ENCODE data around the gene NUP50.

DNA sequence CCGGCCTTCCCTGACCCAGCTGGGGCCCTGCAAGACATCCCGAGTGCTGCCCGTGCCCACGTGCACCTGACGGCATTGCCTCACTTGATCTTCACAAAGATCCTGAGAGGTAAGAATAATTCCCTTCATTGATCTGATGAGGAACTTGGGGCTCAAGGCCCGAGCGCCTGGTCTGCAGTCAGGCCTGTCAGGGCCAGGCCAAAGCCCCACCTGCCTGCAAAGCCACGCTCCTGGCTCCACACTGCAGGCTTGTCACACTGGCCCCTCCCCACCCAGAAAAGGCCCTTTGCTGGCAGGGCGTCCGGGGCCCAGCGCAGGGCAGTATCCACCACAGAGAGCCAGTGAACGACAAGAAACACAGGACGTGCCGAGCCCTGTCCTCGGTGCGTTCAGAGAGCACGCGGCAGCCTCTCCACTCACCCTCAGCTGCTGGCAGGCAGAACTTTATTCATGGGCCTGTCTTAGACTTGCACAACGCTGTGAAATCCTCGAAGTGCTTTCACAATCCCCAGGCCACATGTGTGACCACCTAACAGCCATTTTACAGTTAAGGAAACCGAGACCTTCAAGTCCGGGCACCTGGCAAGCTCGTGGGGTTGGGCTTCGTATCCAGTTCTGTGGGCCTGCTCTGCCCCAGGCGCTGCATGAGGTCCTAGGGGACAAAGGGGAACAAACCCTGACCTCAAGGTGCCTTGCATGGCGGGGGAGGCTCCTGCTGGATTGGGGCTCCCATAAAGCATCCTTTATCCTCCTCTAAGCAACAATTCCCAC lies 62.2 kb downstream of the NUP50 start:
- TF ChIP-seq, protein P1, sequence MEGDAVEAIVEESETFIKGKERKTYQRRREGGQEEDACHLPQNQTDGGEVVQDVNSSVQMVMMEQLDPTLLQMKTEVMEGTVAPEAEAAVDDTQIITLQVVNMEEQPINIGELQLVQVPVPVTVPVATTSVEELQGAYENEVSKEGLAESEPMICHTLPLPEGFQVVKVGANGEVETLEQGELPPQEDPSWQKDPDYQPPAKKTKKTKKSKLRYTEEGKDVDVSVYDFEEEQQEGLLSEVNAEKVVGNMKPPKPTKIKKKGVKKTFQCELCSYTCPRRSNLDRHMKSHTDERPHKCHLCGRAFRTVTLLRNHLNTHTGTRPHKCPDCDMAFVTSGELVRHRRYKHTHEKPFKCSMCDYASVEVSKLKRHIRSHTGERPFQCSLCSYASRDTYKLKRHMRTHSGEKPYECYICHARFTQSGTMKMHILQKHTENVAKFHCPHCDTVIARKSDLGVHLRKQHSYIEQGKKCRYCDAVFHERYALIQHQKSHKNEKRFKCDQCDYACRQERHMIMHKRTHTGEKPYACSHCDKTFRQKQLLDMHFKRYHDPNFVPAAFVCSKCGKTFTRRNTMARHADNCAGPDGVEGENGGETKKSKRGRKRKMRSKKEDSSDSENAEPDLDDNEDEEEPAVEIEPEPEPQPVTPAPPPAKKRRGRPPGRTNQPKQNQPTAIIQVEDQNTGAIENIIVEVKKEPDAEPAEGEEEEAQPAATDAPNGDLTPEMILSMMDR (conservative IDR thresholded peaks at IDR 0.05): no peak
- no peak for TF ChIP-seq ZFX (IDR thresholded peaks at IDR 0.05)
